TTC549 (cell line): ENCODE measurements around the gene PHC2.

Source experiments
- FAIRE-seq: peaks from 2 replicates; lab custom pipeline; 2012; peaks lifted over from hg19 to GRCh38; lab: Jason Lieb, UNC

PHC2 gene

DNA sequence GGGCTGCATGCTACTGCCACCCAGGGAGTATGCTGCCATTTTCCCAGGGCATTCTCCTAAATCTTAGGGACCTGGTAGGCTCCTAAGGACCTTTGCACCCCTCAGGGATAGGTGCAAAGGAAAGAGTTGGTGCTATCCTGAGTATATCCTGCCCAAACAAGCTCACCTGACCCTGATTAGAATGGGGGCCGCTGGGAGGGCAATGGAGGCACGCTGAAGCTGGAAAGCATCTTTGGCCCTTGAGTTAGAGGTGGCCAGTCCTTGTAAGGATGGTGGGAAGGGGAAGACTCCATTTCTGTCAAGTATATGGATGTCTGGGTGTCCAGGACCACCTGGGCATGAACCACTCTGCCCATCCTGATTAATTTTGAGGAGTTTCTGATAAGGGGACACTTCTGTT, 61.1 kb downstream of the PHC2 start:
- no peak for FAIRE-seq

- no peak for FAIRE-seq
These were observed 61.8 kb downstream of the PHC2 start for GRCh38 chr1:33369081-33369480.

GRCh38 chr1:33368431-33368830, 62.5 kb downstream of the PHC2 start:
- no peak for FAIRE-seq

DNA sequence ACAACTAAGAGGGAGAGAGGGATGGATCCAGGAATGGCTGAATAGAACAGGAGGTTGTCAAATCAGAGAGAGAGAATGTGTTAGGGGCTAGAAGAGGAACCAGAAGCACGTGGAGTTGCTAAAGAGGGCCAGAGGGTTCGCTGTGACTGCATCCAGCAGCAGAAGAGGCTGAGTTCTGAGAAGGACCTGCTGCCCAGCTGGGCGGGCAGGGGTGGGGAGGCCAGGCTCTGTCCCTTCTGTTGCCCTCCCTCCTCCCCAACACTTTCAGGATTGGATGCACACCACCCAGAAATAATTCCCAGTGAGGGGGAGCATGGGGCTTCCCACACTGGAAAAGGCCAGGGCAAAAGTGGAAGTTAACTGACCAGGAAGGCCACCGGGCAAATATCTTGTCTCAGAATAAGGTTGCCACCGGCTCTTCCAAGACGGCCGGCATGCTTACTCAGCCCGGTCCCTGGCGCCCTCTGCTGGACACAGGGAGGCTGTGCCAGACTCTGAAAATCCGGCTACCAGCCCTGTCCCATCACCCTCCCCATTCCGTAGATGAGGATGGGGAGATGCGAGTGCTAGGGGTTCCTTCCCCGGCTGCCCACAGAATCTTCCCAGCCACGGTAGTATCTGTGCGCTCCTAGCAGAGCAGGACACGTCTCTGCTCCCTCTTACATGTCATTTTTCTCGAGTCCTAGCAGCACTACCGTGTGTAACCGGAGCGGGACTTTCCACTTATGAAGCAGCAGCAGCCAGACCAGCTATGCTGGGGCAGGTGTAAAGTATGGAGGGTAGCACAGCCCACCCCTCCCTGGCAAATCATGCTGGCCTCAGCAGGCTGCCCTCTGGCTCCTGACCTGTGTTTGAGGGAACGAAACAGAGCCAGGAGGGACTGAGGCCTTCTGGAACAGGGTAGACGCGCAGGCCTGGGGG, 63.1 kb downstream of the PHC2 start:
- FAIRE-seq, result no peak

DNA sequence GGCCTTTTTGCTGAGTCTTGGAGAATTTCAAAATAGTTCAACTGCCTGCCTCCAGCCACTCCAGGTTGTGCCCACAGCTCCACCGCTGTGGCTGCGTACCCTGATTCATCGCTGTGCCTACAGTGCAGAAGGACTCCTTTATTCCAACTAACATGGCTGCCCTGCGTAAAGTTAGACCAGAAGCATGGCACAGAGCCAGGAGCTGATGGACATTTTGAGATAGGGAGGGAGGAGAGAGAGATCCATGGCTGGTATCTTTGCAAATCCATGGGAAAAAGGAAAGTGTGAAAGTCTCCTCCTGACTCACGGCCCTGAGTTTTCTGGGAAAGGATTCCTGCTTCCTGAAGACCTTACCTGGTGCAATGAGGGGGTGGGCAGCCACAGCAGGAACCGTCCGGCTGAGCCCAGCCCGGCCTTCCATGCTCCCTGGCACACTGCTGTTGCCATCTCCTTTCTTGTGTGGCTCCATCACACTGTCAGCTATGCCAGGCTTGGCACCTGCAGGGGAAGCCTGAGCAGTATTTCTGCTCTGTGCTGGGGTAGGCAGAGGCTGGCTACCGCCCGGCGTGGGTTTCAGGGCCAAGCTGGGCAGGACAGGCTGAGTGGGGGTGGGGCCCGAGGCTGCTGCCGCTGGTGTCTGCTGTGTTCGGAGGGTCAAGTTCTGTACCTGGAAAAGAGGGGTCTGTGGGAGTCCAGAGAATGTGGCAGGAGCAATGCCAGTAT, 64.0 kb downstream of the PHC2 start:
- FAIRE-seq, result no peak

GRCh38 chr1:33365560-33365997, 65.3 kb downstream of the PHC2 start:
- no peak for FAIRE-seq

DNA sequence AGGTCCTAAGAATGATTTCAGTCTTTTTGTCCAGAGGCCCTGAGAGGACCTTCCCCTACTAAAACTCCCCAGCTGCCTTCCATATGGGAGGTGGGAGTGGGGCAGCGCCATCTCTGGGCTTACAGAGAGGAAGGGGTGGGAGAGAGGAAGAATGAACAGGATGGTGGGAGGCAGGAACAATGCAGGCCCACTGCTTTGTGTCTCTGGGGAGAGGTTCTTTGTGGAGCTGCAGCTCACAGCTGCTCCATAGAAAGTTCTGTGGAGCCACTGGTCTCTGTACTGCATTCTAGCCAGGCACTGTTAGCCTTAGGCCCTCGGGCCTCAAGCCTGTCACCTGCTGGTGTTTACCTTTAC, 66.4 kb downstream of the PHC2 start:
- no peak for FAIRE-seq

GRCh38 chr1:33363470-33363861, 67.4 kb downstream of the PHC2 start:
- FAIRE-seq, result no peak

- FAIRE-seq, result no peak
These were observed 67.9 kb downstream of the PHC2 start for GRCh38 chr1:33363021-33363420.

DNA sequence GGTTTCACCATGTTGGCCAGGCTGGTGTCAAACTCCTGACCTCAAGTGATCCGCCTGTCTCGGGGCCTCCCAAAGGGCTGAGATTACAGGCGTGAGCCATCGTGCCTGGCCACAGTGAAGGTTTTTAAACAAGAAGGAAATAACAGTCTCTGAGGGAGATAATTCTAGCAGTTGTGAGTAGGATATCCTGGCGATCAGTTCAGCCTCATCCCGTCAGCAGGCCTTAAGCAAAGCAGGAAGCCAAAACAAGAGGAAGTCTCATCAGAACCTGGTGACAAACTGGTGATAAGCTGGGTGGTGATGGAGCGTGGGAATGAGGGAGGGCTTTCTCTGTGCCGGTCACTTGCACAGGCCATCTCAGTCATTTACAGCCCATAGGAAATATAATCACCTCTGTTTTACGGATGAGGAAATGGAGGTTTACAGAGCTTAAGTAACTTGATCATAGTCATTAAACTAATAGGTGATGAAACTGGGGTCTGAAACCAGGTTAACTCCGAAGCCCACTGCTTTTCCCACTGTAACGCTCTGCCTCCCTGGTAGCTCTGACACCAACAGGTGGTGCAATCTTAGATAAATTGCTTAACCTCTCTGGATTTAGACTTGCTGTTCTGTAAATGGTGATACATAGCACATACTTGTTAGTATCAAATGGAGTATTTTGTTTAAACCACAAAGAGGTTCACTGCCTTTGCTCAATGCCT, 69.2 kb downstream of the PHC2 start:
- no peak for FAIRE-seq

GRCh38 chr1:33360367-33360766, 70.5 kb downstream of the PHC2 start:
- no peak for FAIRE-seq

- no peak for FAIRE-seq
These were observed 71.0 kb downstream of the PHC2 start for GRCh38 chr1:33359931-33360330.

DNA sequence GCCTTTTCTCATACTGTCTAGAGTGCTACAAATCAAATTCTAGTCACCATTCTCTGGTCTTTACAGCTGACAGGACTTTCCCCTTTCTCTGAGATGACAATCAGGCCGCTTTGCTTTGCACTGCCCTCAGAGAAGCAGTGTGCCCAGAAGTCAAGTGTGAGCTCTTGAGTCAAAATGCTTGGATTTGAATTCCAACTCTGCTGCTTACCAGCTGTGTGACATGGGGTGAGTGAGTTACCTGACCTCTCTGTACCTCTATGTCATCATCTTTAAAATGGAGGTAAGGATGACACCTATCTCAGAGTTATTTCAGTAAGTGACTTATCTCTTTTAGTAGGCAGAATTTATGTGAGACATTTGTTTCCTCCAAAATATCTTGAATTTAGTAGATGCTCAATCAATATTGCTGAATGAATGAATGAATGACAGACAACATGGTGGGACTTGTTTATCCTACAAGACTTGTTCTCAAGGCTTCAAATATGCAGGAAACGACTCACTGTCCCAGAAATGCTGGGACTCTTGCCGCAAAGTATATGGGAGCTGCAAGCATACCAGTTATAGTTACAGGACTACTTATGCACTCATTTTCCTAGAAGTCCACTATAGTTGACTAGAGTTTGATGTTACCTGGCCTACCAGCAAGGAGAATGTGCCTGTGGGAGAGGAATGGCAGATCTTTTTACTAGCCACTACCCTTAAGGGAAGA, 71.9 kb downstream of the PHC2 start:
- FAIRE-seq, result no peak

- FAIRE-seq, result no peak
These were observed 72.6 kb downstream of the PHC2 start for GRCh38 chr1:33358114-33358794.

DNA sequence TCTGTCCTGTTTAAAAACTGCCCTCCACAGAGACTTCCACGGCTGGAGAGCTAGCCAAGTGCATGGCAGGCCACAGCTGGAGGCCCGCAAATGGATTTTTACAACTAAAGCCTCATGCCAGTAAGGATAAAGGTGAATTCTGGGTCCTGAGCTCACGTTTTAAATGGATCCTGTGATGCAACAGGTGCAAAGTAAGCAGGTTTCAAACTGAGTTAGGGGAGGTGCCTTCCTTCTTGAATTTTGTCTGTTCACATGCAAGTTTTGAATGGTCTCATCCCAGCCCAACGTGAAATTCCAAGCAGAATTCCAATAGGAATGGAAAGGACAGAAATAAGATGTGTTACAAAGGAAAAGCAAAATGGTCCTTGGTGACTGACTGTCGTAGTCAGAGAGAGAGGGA, 73.8 kb downstream of the PHC2 start:
- FAIRE-seq, result no peak

DNA sequence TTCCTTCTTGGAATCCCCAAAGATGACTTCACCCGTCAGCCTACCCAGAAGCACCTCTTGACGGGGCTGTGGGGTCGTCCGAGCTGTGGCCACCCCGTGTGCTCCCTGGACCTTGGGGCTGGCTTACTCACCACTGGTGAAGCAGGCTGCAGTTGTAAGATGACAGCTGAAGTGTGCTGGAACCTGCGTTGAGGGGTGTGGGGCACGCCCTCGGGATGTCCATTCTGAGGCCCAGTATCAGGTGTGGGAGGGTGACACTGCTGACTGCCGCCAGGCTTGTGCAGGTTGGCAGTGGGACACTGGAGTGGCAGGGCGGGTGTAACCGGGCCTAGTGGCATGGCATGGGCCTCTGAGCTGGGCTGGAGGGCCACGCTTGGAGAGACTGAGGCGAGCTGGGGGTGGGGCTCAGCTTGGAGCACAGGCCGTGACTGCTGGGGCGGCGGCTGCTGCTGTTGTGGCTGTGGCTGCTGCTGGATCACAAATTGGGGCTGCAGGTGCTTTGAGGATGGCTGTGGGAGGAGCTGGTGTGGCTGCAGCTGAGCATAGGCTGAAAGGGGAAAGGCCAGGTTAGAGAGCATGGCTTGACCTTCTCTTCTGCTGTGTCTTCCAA, 76.1 kb downstream of the PHC2 start:
- no peak for FAIRE-seq

DNA sequence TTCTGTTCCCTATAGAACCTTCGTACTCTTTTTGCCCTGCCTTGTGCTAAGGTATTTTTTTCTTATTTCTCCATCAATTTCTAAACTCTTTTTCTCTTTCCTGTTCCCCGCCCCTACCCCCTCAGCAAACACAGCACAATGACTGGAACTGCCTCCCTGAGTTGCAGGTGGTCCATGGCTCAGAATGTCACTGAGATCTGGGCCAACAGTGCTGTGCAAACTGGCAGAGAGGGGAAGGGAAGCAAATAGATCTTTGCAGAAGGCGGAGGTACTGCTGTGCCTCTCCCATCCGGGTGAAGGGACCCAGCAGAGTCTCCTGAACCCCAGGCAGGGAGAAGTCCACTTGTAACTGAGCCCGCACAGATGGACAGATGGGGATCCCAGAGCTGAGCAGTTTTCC, 77.4 kb downstream of the PHC2 start:
- no peak for FAIRE-seq

DNA sequence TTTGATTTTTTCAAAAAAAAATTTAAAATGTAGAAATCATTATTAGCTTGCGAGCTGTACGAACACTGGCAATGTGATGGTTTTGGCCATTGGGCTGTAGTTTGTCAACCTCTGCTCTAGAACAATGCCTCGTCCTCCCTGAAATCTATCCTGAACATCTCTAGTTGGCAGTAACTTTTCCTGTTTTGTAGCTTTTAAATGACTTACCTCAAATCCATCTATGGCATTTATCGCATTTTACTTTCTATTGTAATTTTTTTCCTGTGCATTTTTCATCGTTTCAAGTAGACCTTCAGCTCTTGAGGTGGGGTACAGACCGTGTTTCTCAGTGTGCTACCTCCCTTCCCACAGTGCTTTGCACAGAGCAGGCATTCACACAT, 79.6 kb downstream of the PHC2 start:
- FAIRE-seq, result no peak

DNA sequence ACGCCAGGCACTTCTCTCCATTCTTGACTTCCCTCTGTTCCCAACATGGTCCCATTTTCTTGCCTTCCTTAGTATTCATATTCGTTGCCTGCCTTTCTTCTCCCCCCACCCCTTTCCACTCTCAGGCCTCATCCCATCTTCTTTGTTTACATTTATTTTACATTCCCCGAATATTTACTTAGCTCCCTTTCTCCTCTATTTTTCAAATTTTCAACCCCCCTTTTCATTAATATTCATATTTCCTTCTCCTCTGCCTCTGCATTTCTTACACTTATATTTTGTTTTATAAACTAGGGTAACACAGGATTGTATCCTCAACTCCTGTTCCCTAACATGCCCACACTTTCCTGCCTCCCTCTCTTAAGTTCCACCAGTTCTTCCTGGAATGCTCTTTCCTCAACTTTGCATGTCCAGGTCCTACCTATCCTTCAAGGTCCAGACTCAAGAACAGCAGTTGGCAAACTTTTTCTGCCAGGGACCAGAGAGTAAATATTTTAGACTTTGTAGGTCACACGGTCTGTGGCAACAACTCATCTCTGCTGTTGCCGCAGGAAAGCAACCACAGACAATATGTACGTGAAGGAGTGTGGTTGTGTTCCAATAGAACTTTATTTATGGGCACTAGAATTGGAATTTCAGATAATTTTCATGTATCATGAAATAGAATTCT, 80.1 kb downstream of the PHC2 start:
- FAIRE-seq, result no peak

- no peak for FAIRE-seq
These were observed 80.9 kb downstream of the PHC2 start for GRCh38 chr1:33349778-33350610.
